GM21423 (cell line): ENCODE results near the gene DUSP8.
"Not testable (repeated sequence)": the region's sequence is repeated elsewhere in the genome, so short reads cannot be mapped to it uniquely, and the experiment has no call there.

Experiments
- ATAC-seq: cut with Tn5 transposase; IDR thresholded peaks from one replicate; pipeline ENCODE4 v1.9.1; 2021; ENCODE audit warnings: mild to moderate bottlenecking, moderate library complexity; ENCODE audit not compliant: unreplicated experiment

DUSP8 gene

GRCh38 chr11:1589191-1589963 is 17.3 kb upstream of the DUSP8 start:
- ATAC-seq = not testable (repeated sequence)

- no peak for ATAC-seq
These were observed 14.6 kb upstream of the DUSP8 start for GRCh38 chr11:1586699-1587098.

GRCh38 chr11:1584661-1585370 is 12.7 kb upstream of the DUSP8 start, which contains the start of gene KRTAP5-1:
Gene KRTAP5-1 (minus strand): TSS chr11:1585283. CDS start chr11:1585249, 34 bp downstream.
- ATAC-seq = not testable (repeated sequence)

DNA sequence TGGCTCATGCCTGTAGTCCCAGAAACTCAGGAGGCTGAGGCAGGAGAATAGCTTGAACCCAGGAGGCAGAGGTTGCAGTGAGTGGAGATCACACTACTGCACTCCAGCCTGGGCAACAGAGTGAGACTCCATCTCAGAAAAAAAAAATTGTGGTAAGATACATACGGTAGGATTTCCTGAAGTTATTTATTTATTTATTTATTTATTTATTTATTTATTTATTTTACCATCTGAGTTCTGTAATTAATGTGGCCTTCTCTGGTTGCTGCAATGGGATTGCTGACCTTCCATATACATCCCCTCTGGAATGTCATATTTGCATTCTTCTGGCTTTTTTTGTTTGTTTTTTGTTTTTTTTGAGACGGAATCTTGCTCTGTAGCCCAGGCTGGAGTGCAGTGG is 10.8 kb upstream of the DUSP8 start:
- not testable (repeated sequence) for ATAC-seq

DNA sequence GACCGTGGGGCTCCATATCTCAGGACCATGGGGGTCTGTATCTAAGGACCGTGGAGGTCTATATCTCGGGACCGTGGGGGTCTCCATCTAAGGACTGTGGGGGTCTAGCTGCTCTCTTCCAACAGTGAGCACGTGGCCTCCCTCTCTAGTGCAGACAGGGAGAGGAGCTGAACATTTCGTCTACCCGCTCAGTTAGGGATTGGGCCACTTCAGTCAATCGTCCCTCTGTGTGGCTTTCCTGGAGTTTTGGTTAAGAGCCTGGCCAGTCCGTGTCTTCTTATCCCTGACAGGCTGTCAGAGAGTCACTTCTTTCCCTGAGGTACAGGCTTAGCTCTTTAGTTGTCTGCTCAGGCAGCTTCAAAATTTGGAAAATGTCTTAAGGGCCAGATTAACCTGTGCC is 9.9 kb upstream of the DUSP8 start:
- no peak for ATAC-seq

DNA sequence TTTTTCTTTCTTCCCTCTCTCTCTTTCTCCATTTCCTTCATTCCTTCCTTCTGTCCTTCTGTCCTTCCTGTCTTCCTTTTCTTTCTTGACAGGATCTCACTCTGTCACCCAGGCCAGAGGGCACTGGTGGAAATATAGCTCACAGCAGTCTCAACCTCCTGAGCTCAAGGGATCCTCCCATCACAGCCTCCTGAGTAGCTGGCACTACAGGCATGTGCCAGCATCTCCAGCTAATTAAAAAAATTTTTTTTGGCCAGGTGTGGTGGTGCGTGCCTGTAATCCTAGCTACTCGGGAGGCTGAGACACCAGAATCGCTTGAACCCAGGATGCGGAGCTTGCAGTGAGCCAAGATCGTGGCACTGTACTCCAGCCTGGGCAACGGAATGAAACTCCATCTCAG is 4.8 kb upstream of the DUSP8 start:
- no peak for ATAC-seq

DNA sequence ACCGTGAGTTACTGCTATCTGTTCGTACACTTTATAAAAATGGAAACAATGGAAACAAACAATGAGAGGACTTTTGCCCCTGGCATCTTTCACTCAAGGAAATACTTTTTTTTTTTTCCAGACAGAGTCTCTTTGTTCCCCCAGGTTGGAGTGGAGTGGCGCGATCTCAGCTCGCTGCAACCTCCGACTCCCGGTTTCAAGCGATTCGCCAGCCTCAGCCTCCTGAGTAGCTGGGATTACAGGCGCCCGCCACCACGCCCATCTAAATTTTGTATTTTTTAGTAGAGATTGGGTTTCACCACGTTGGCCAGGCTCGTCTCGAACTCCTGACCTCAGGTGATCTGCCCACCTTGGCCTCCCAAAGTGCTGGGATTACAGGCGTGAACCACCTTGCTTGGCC is 3.7 kb upstream of the DUSP8 start:
- not testable (repeated sequence) for ATAC-seq

GRCh38 chr11:1574933-1575242 is 2.8 kb upstream of the DUSP8 start:
- ATAC-seq = no peak

- no peak for ATAC-seq
These were observed 2.3 kb upstream of the DUSP8 start for GRCh38 chr11:1574238-1574932.

DNA sequence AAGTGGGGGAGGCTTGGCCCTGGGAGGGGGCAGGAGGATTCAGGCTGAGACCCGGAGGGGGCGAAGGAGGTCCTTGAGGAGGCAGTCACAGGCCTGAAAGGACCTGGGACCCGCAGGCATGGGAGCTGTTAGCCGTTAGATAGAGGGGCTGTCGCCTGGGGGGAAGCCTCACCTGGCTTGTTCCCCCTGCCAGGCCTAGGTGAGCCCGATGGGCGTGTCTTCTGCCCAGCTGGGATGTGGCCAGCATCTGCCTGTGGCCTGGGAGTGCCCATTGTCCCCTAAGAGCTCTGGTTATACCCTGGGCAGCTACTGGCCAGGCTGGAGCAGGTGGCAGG is 1.8 kb upstream of the DUSP8 start:
- no peak for ATAC-seq

DNA sequence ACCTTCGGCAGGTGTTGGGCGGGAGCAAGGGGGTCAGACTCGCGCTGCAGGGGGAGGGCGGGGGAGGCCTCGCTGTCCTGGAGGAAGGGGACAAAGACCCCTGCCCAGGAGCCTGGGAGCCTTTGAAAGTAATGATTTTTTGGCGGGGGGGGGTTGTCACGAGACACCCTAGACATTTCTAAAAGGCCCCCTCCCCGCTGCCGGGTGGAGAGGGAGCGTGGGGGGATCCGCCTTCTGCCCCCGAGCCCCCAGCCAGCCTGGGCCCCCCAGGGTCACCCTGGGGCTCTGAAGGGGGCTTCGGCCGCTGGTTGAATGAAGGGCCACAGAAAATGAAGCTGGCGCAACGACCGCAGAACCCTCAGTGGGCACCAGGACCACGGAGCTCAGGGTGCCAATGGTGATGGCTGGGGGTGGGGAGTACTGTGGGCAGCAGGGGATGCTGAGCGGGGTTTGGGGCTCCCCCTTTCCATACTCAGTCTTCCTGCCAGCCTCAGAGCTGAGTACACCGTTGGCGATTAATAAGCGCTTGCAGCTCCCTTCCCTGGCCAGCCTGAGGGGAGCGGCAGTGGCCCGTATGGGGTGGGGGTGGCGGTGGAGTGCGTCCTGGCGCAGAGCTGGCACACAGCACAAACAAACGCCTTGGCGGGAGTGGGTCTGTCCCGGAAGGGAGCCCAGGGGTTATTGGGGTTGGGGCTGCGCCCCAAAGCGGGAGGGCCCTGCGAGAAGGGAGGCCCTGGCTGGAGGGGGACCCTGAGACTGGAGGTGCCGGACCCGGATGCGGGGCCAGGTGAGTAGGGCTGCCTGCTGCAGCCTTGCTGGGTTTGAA is 1.2 kb upstream of the DUSP8 start:
- ATAC-seq = no peak

GRCh38 chr11:1571760-1572196 is 293 bp downstream of the DUSP8 start:
- ATAC-seq = no peak

DNA sequence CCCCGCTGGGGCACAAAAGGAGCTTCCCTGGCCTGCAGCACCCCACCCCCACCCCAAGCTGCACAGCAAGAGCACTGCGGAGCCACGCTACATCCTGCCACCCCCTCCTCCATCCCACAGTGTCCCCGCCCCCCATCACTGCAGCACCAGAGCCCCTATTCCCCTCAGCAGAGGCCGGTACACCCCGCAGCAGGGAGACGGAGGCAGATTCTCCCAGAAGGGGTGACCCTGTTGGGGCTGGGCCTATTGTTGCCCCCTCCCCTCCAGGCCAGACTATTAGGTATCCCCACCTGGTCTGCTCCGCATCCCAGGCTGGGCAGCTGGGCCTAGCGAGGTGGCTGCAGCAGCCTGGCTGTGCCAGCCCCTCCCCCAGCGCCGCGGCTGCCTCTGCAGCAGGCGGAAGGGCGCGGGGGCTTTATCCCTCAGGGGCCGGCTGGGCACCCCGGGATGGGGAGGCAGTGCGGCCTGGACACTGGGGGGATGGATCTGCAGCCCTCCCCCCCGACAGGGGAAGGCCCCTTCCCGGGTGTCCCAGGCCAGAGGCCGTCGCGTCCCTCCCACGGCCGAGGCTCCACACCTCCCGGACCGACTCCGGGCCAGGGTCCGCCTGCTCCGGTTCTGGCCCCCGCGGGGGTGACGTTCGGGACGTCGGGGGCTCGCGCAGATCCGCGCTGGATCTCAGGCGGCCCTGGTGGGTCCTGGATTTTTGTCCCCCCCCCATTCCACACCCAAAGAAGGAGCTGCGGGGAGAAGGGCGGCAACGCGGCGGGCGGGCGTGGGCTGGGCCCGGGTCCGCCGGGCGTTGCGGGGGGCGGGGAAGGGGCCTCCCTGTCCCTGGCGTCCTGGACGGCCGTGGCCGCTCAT is 943 bp downstream of the DUSP8 start:
- no peak for ATAC-seq

DNA sequence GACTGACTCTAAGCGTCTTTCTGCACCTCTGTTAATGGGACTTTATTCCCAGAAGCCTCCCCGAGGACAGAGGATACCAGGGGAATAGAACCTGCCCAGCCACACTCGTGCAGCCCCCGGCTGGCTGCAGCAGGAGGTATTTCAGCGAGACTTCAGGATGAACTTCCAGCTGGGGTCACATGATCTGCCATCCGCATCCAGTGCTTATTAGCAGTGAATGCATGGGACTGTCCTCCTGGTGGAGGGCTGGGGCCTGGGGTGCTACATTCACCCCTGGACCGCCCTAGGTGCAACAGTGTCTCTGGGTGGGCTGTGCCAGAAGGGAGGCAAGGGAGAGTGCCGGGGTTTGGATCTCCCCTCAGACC is 1.6 kb downstream of the DUSP8 start:
- ATAC-seq = no peak

DNA sequence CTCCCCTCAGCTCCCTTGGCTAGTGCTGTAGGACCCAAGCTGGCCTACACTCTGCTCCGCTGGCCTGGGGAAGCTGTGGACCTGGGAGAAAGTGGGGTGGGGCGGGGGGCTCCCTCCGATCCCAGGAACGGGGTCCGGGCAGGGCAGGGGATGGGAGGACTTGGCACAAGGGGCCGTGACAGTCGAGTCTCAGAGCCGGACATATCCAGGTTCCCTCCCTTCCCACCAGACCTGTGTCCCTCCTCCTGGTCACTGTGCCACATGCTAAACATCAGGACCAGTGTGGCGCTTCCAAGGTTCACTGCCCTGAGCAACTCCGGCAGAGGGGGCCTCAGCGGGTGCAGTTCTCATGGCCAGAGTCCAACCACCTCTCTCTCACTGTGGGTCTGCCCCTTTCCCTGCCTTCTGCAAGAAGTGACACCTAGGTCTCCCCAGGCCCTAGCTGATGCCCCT is 2.0 kb downstream of the DUSP8 start:
- no peak for ATAC-seq

- no peak for ATAC-seq
These were observed 2.8 kb downstream of the DUSP8 start for GRCh38 chr11:1569251-1569780.

DNA sequence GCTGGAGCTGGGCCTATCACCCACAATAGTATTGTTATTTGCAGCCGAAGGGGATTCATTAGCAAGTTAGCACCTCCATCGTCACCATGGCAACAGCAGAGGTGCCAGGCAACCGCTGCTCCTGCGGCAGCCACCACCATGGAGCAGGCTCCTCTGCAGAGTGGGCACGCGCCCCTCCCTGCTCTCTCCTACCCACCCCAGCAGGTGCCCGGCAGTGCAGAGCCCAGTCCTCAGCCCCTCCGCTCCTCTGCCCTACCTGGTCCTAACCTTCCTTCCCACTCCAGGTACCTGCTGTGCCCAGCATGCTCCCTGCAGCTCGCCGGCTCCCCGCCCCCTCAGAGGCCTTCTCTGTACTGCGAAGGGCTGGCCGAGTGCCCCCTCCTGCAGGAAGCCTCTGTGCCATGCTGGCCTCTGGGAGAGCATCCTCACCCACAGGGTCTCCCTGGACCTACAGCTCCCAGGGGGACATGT is 3.6 kb downstream of the DUSP8 start:
- ATAC-seq = no peak

- no peak for ATAC-seq
These were observed 4.4 kb downstream of the DUSP8 start for GRCh38 chr11:1567721-1568100.

- no peak for ATAC-seq
These were observed 4.9 kb downstream of the DUSP8 start for GRCh38 chr11:1567052-1567720.
